HepG2 (cell line): ENCODE measurements around the gene TBCEL. TPM values are rescaled to one million over a fixed set of nuclear protein-coding genes. Genes with fewer than 3 reads are reported as not detected.

Experiments
- ATAC-seq: fragments of 200-7000 bp; cut with Tn5 transposase; 3 replicates; pipeline ENCODE4 v1.9.1; 2020; ENCODE audit warnings: mild to moderate bottlenecking, moderate library complexity
- BruUV-seq: library from RNA; stranded (reverse); fragments of 400-500 nt; replicated peaks from 2 replicates; lab custom pipeline; 2021; lab: Mats Ljungman, UMichigan
- CTCF ChIA-PET: fragments of 300-600 bp; formaldehyde crosslinking; extraction: SDS; loops from one replicate; lab custom pipeline; 2021; ENCODE audit warnings: low total read pairs, inconsistent platforms, low intra/inter-chr PET ratio; lab: Yijun Ruan, JAX
- POLR2A ChIA-PET: fragments of 350-600 bp; sonication (Branson Sonifier 250); formaldehyde crosslinking; loops from one replicate; lab custom pipeline; 2020; ENCODE audit warnings: antibody characterized with exemption, inconsistent platforms; lab: Yijun Ruan, JAX
- DNase-seq: peaks from one replicate; pipeline ENCODE4 v3.0.0-alpha.2; 2015; ENCODE audit warnings: low spot score
- FAIRE-seq: peaks from 3 replicates; lab custom pipeline; 2011; peaks lifted over from hg19 to GRCh38; lab: Jason Lieb, UNC
- H2AFZ ChIP-seq: one replicate; pipeline ENCODE4 v1.6.1; 2011; ENCODE audit warnings: low read length, inconsistent platforms
- H3K27ac ChIP-seq: fragments of 300-600 bp; 3 replicates; pipeline ENCODE4 v1.8.0; 2011; ENCODE audit warnings: mixed run types, mild to moderate bottlenecking, mixed read lengths, low read length, inconsistent platforms; ENCODE audit not compliant: insufficient read depth; ENCODE audit errors: extremely low read length
- H3K27me3 ChIP-seq, 2 experiments: fragments of 200-600 bp in 1 of 2; 2 replicates in 1 of 2; 3 replicates in 1 of 2; pipeline versions ENCODE4 v1.6.0 to v1.8.0; 2011; ENCODE audit warnings: low read length in 2 of 2, mild to moderate bottlenecking in 2 of 2, moderate library complexity in 2 of 2, inconsistent platforms in 1 of 2; ENCODE audit not compliant: insufficient read depth in 2 of 2, control insufficient read depth in 1 of 2
- H3K36me3 ChIP-seq, 2 experiments: fragments of 200-600 bp in 1 of 2; replicated peaks in 1 of 2; 2 replicates in 1 of 2; 3 replicates in 1 of 2; pipeline versions ENCODE4 v1.5.1 to v1.8.0; 2011; ENCODE audit warnings: low read length in 2 of 2, inconsistent platforms in 1 of 2; ENCODE audit not compliant: insufficient read depth in 2 of 2, control insufficient read depth in 1 of 2
- H3K4me1 ChIP-seq: 2 replicates; pipeline ENCODE4 v1.5.1; 2012; ENCODE audit warnings: low read length, inconsistent platforms; ENCODE audit not compliant: insufficient read depth
- H3K4me2 ChIP-seq: 2 replicates; pipeline ENCODE4 v1.6.0; 2011; ENCODE audit warnings: low read depth, low read length, inconsistent platforms
- H3K4me3 ChIP-seq, 3 experiments: fragments of 200-600 bp in 1 of 3; sonication (generic), shearing (Covaris generic) in 1 of 3; replicated peaks in 1 of 3; 2 replicates each; pipeline ENCODE4 v1.5.1; 2011 to 2016; ENCODE audit warnings: low read length in 3 of 3, inconsistent platforms in 2 of 3, low read depth in 2 of 3, mild to moderate bottlenecking in 2 of 3, control low read depth in 1 of 3, mixed read lengths in 1 of 3; ENCODE audit not compliant: insufficient read depth in 1 of 3
- H3K79me2 ChIP-seq: one replicate; pipeline ENCODE4 v1.6.1; 2011; ENCODE audit warnings: low read length, inconsistent platforms; ENCODE audit not compliant: insufficient read depth
- H3K9ac ChIP-seq: 2 replicates; pipeline ENCODE4 v1.6.0; 2011; ENCODE audit warnings: mild to moderate bottlenecking, low read depth, low read length, inconsistent platforms; ENCODE audit not compliant: insufficient read depth
- H3K9me3 ChIP-seq: 2 replicates; pipeline ENCODE4 v1.5.1; 2012; ENCODE audit warnings: mild to moderate bottlenecking, low read length
- H4K20me1 ChIP-seq: 2 replicates; pipeline ENCODE4 v1.6.0; 2011; ENCODE audit warnings: inconsistent platforms, mild to moderate bottlenecking, low read length, moderate library complexity; ENCODE audit not compliant: insufficient read depth
- ARNT2 ChIP-seq: sonication (generic); formaldehyde crosslinking; IDR thresholded peaks from 2 replicates; pipeline ENCODE4 v1.8.0; 2022; ENCODE audit warnings: mild to moderate bottlenecking, low read depth, missing genetic modification reagents, moderate library complexity
- DBP ChIP-seq: sonication (generic); formaldehyde crosslinking; IDR thresholded peaks from 2 replicates; pipeline ENCODE4 v1.4.0; 2020; ENCODE audit warnings: missing genetic modification reagents; ENCODE audit errors: not compliant biosample characterization
- FOSL1 ChIP-seq: sonication (generic); formaldehyde crosslinking; IDR thresholded peaks from 2 replicates; pipeline ENCODE4 v1.9.0; 2021; ENCODE audit warnings: missing genetic modification reagents, borderline replicate concordance
- KLF11 ChIP-seq: IDR thresholded peaks from 2 replicates; pipeline ENCODE4 v1.6.1; 2016; ENCODE audit warnings: missing compliant biosample characterization
- MBD4 ChIP-seq: IDR thresholded peaks from 2 replicates; pipeline ENCODE4 v1.6.1; 2012; ENCODE audit warnings: low read length, inconsistent platforms, borderline replicate concordance
- PHF5A ChIP-seq: IDR thresholded peaks from one replicate; pipeline ENCODE4 v1.6.1; 2018; ENCODE audit warnings: low read depth, missing genetic modification reagents; ENCODE audit not compliant: unreplicated experiment
- TAF1 ChIP-seq: sonication (generic); formaldehyde crosslinking; IDR thresholded peaks from 2 replicates; pipeline ENCODE4 v1.4.0; 2020; ENCODE audit warnings: missing genetic modification reagents
- ZBTB49 ChIP-seq: sonication (generic); formaldehyde crosslinking; IDR thresholded peaks from 2 replicates; pipeline ENCODE4 v1.4.0; 2020; ENCODE audit warnings: missing genetic modification reagents, borderline replicate concordance
- ZNF788 ChIP-seq: sonication (generic); formaldehyde crosslinking; IDR thresholded peaks from 2 replicates; pipeline ENCODE4 v1.5.0; 2020; ENCODE audit warnings: mild to moderate bottlenecking, missing genetic modification reagents, borderline replicate concordance
- ZSCAN30 ChIP-seq: sonication (generic); formaldehyde crosslinking; IDR thresholded peaks from 2 replicates; pipeline ENCODE4 v1.5.0; 2020; ENCODE audit warnings: mild to moderate bottlenecking, missing genetic modification reagents
- WGBS: methylation state at CpG from one replicate; pipeline ENCODE4 v1.1.6; 2017; ENCODE audit warnings: low lambda C conversion rate; 5-methylcytosine and 5-hydroxymethylcytosine counted together
- in situ Hi-C: cut with HindIII; loops from 2 replicates; pipeline ENCODE4 v1.10.0; 2017; ENCODE audit warnings: low pct_unique_long_range_greater_than_20kb; ENCODE audit not compliant: extremely low pct_ligation_motif_present
- intact Hi-C: fragments of 100-400 bp; cut with micrococcal nuclease; formaldehyde crosslinking; loops from one replicate; pipeline ENCODE4 v1.10.0; 2022; ENCODE audit not compliant: unreplicated experiment
- polyA plus RNA-seq, 8 experiments: library from polyadenylated mRNA; depleted of rRNA in 3 of 8; stranded (reverse) in 7 of 8; unstranded in 1 of 8; fragments of >200 nt; fragmentation: Illumina TruSeq in 4 of 8; extraction: Trizol in 4 of 8; gene quantifications; 2 replicates each; pipeline versions ENCODE4 v1.2.1 to v1.2.3, GENCODE V29; 2011 to 2016; ENCODE audit warnings: low read depth in 4 of 8, missing spikeins in 1 of 8, mixed read lengths in 1 of 8; ENCODE audit not compliant: insufficient read depth in 1 of 8
- total RNA-seq, 5 experiments: library from RNA; depleted of rRNA; stranded (reverse); fragments of >200 nt; fragmentation: Illumina TruSeq; extraction: Trizol; gene quantifications; 2 replicates each; pipeline ENCODE4 v1.2.3, GENCODE V29; 2016; ENCODE audit warnings: low read depth in 1 of 5
- TF ChIP-seq, protein P1 (sequence below): IDR thresholded peaks from 2 replicates; pipeline ENCODE4 v1.6.1; 2016
- TF ChIP-seq, protein P2 (sequence below): sonication (generic); formaldehyde crosslinking; IDR thresholded peaks from 2 replicates; pipeline ENCODE4 v1.5.0; 2020; ENCODE audit warnings: mild to moderate bottlenecking, missing genetic modification reagents, borderline replicate concordance
- TF ChIP-seq, protein P3 (sequence below): sonication (generic); formaldehyde crosslinking; IDR thresholded peaks from 2 replicates; pipeline ENCODE4 v1.8.1; 2023; ENCODE audit warnings: missing genetic modification reagents, mild to moderate bottlenecking, borderline replicate concordance

Gene TBCEL
- total and polyA plus RNA-seq, 2 of the 13 experiments (the other 11 are each of a cell fraction or from before 2014, with no cell fraction given), result 6.1 to 12.5 TPM

DNA sequence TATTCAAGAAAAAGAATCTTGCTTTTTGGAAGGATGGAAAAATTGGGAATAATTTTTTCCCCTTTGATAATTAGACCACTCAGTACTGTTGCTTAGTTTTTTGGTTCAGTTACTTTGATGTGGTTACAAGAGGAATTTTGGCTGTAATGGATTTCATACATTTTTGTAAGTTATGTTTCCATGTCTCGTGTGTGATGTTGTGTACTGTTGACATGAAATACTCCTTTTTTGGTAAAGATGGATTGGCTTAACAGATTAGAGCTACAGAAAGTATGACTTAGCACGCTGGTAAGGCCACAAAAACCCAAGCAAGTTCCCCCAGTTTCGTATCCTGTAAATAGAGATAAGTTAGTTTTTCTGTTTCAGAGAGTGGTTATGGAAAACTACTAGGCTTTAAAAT is 11.9 kb downstream of the TBCEL start (continued):
- TF ChIP-seq FOSL1 (CRISPR knock-in tag) (no peak), MBD4 (no peak), PHF5A (CRISPR knock-in tag) (no peak), ARNT2 (no peak), TAF1 (CRISPR knock-in tag) (no peak)
- TF ChIP-seq, protein P1, sequence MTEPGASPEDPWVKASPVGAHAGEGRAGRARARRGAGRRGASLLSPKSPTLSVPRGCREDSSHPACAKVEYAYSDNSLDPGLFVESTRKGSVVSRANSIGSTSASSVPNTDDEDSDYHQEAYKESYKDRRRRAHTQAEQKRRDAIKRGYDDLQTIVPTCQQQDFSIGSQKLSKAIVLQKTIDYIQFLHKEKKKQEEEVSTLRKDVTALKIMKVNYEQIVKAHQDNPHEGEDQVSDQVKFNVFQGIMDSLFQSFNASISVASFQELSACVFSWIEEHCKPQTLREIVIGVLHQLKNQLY (CRISPR knock-in tag), result no peak
- TF ChIP-seq, protein P2, sequence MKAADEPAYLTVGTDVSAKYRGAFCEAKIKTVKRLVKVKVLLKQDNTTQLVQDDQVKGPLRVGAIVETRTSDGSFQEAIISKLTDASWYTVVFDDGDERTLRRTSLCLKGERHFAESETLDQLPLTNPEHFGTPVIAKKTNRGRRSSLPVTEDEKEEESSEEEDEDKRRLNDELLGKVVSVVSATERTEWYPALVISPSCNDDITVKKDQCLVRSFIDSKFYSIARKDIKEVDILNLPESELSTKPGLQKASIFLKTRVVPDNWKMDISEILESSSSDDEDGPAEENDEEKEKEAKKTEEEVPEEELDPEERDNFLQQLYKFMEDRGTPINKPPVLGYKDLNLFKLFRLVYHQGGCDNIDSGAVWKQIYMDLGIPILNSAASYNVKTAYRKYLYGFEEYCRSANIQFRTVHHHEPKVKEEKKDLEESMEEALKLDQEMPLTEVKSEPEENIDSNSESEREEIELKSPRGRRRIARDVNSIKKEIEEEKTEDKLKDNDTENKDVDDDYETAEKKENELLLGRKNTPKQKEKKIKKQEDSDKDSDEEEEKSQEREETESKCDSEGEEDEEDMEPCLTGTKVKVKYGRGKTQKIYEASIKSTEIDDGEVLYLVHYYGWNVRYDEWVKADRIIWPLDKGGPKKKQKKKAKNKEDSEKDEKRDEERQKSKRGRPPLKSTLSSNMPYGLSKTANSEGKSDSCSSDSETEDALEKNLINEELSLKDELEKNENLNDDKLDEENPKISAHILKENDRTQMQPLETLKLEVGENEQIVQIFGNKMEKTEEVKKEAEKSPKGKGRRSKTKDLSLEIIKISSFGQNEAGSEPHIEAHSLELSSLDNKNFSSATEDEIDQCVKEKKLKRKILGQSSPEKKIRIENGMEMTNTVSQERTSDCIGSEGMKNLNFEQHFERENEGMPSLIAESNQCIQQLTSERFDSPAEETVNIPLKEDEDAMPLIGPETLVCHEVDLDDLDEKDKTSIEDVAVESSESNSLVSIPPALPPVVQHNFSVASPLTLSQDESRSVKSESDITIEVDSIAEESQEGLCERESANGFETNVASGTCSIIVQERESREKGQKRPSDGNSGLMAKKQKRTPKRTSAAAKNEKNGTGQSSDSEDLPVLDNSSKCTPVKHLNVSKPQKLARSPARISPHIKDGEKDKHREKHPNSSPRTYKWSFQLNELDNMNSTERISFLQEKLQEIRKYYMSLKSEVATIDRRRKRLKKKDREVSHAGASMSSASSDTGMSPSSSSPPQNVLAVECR, result no peak

- CTCF ChIA-PET, result no interaction called here
- intact Hi-C loops, result loop anchor here (5.0 kb wide), 1 partner anchor 35 kb away; no protein-coding TSS in a partner anchor
Observed at GRCh38 chr11:121037016-121037415, 13.1 kb downstream of the TBCEL start.

More at GRCh38 chr11:121037016-121037415, 13.1 kb downstream of the TBCEL start:
- TF ChIP-seq ZBTB49 (CRISPR knock-in tag) (no peak), ZSCAN30 (CRISPR knock-in tag) (no peak), FOSL1 (CRISPR knock-in tag) (no peak), KLF11 (CRISPR knock-in tag) (no peak), ZNF788 (CRISPR knock-in tag) (no peak), TAF1 (CRISPR knock-in tag) (no peak), DBP (CRISPR knock-in tag) (no peak)
- TF ChIP-seq, protein P3, sequence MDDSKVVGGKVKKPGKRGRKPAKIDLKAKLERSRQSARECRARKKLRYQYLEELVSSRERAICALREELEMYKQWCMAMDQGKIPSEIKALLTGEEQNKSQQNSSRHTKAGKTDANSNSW (CRISPR knock-in tag), result no peak
- Histone ChIP-seq H2AFZ (no peak overlapping the region), H3K36me3 (no peaks in the 10 kb centered on the region), H3K27me3 (no peaks in the 10 kb centered on the region), H3K9me3 (no peaks in the 10 kb centered on the region), H4K20me1 (no peaks in the 10 kb centered on the region; the same call in 1 of the 2 replicates), H3K4me1 (peaks cover 57% of the 10 kb centered on the region), H3K9ac (no peak overlapping the region), H3K4me3 (no peak overlapping the region), H3K4me2 (no peak overlapping the region), H3K79me2 (no peaks in the 10 kb centered on the region), H3K27ac (no peak overlapping the region)
- POLR2A ChIA-PET, result no interaction called here
- no TSS peak for BruUV-seq
- WGBS, result 91% methylated on average over 1 of the region's 1 CpG
- no peak for FAIRE-seq
- no peak for DNase-seq
- in situ Hi-C loops, result no loop called here
- no peak for ATAC-seq
